Measurements from ENCODE around the gene PECR. TPM values are rescaled to one million over a fixed set of nuclear protein-coding genes. Genes with fewer than 3 reads are reported as not detected.
"Not testable (repeated sequence)": the region's sequence is repeated elsewhere in the genome, so short reads cannot be mapped to it uniquely, and the experiment has no call there.

PECR gene
- total RNA-seq, 1 donor from 2014 or later: 6.9 TPM

GRCh38 chr2:216104691-216105090 lies 23.1 kb upstream of the PECR start:
- no peak for DNase-seq (ENCODE audit: low read depth, low spot score)

DNA sequence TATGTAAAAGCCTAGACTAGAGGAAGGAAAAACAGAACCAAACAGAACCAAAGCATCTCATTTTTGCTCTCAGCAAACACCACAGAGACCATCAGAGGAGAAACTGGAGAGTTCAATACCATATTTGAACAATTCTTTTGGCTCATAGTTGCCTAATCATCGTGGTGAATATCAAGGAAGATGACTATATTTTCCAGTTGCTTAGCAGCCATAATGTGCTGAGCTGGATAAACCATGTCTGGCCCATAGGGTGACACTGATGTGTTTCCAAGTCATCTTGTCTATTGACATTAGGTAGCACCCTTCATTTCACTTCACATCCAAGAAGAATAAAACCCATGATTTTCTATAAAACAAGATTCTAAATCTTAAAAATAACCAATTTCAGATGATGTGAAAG lies 21.6 kb upstream of the PECR start:
- DNase-seq (ENCODE audit: low read depth, low spot score): no peak

DNA sequence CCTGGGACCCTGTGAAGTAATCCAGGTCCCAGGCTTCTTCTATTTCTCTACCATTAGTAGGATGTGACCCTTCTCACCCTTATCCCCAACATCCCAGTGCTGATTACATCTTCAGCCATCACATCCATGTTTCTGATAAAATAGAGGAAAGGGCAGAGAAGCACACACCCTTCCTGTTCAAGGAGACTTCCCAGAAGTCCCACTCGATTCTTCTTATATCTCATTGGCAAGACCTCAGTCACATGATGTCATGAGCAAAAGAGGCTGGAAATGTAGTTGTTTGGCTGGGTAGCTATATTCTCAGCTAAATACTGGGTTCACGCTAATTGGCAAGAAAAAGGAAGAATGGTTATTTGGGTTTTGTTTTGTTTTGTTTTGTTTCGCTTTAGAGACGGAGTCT lies 19.5 kb upstream of the PECR start:
- no peak for DNase-seq (ENCODE audit: low read depth, low spot score)

- DNase-seq (ENCODE audit: low read depth, low spot score): no peak
Observed at GRCh38 chr2:216098421-216099334, 17.1 kb upstream of the PECR start.

DNA sequence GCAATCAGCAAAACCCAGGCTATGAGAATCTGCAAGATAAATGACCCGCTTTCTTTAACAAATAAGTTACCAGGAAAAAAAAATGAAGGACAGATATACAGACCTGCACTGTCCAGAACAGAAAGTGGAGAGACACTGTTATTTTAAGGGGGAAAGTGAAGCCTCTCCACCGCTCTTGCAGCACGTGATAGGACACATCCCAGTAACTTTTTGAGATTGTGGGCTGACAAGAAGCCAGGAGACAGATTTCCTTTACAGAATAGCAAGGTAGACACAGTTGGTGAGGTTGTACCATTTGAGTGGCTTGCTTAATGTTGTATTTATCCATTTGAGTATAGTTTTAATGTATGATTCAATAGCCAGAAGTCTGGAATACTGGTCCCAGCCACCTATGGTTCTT lies 13.1 kb upstream of the PECR start:
- DNase-seq (ENCODE audit: low read depth, low spot score): no peak

DNA sequence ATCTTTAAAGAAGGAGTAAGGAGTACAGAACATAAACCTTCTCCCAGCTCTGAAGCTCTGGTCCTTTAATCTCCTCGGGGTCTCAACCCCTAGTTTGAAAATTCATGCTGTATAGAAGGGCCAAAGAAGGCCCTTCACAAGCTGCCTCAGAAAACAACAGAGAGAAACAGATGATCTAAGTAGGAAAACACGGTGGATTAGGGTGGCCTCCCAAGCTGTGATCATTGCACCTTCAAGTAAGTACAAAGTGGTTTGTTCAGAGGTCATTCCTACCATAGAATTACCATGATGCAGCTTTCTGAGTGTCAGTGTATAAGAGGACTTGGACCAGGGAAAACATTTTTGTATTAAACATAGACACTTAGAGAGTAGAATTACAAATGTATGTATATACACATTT lies 11.0 kb upstream of the PECR start:
- DNase-seq (ENCODE audit: low read depth, low spot score): no peak

DNA sequence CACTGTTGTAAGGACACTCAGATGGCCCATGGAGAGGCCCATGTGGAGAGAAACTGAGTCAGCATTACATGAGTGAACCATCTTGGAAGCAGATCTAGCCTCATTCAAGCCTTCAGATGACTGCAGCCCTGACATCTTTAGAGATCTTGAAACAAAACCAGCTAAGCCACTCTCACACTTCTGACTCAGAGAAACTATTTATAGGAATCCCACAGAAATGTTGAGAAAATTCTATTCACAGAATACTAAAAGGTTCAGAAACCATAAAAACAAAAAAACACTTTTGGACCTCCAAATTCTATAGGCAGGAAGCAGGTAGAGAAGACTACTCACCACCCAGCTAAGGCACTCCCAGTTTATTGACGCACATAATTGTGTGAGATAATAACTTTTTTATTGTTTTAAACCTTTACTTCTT lies 8.8 kb upstream of the PECR start:
- no peak for DNase-seq (ENCODE audit: low read depth, low spot score)

- no peak for DNase-seq (ENCODE audit: low read depth, low spot score)
Observed at GRCh38 chr2:216086207-216086893, 4.7 kb upstream of the PECR start.

DNA sequence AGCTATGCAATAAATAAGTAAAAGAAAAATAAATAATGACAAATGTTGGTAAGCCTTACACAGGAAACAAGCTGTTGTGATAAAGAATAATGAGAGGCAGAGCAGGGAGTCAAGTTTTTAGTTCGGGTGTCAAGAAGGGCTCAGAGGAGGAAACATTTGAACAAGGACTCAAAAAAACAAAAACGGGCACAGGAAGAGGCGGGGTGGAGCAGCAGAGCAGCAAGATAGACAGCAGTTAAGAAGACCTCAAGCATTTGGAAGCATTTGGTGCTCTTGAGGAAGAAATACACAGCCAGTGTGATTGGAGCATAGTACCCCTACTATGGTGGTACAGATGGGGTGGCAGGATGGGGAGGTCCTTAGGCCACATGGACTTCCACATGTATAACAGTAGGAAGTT lies 2.9 kb upstream of the PECR start:
- no peak for DNase-seq (ENCODE audit: low read depth, low spot score)

DNA sequence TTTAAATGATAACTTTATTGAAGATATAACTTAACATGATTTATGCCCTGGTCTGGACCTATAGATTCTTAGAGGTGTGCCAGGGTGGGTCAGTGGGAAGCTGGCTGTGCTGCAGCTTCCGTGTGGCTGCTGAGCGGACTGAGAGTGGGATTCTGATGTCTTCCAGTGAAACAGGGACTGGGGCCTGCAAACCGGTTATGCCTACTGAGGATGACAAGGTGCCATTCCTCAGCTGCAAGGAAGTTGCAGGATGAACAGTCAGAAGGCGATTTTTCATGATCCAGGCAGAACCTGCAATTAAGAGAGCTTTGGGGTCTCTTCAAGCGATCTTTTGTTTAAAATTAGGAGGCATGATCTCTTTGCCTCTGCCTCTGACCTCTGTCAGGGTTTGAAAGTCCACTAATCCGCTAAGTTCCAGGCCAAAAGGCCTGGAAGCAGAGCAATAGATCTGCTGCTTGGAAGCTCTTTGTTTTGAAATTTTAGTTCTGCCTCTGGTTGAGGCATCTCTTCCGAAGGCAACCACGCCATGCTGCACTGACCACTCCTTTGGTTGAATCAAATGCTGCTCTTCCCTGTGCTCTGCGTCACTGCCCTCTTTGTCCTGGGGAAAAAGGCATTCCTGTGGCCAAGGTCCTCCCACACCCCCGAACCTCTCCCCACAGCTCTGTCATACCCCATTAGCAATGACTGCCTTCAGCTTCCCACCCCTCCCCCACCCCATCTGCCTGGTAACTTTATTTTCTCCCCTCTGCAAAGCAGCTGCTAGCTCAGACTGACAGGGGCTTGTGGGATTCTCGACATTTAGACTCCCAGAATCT lies 2.1 kb upstream of the PECR start:
- DNase-seq (ENCODE audit: low read depth, low spot score): no peak

- no peak for DNase-seq (ENCODE audit: low read depth, low spot score)
Observed at GRCh38 chr2:216082805-216083204, 1.2 kb upstream of the PECR start.

DNA sequence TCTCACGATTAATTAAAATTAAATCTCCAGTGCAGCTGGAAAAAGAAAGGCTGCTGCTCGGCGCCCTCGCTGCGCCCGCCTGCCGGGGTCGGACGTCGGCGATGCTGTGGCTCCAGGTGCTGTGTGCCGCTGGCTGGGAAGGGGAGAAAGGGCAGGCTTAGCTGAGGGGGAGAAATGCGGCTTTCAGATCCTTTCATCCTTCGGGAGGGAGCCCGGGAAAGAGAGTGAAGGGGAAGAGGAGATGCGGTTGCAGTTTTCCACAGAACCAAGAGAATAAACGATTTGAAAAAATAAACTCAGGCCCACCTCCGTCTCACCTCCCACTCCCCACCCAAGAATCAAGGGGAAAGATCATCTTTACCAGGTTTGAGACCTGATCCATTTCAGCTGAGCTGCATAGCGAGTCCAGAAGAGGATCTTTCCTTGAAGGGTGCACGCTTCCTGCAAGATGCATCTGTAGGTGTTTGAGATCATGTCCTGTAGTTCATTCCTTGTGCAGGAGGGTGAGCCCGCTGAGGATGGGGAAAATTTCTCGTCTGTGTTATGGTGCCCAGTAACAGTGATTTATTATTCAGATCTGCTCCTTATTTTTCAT lies 605 bp upstream of the PECR start:
- DNase-seq (ENCODE audit: low read depth, low spot score): no peak

GRCh38 chr2:216081012-216081411 lies 597 bp downstream of the PECR start:
- no peak for DNase-seq (ENCODE audit: low read depth, low spot score)

GRCh38 chr2:216080048-216080447 lies 1.6 kb downstream of the PECR start:
- not testable (repeated sequence) for DNase-seq (ENCODE audit: low read depth, low spot score)

DNA sequence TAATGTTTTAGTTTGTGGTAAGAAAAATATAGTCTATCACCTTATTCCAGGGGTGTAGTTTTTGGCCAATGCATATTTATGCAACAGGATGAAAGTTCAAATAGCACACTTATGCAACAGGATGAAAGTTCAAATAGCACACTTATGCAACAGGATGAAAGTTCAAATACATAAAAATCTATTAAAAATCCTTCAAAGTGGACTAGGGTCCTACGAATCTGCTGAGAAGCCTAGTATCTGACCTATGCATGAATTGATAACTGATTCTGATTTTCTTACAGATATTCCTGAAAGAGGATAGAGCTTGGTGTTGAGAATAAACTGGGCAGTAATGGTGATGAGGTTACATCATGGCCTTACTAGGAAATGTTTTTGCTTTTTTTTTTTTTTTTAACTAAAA lies 2.8 kb downstream of the PECR start:
- DNase-seq (ENCODE audit: low read depth, low spot score): no peak

- no peak for DNase-seq (ENCODE audit: low read depth, low spot score)
Observed at GRCh38 chr2:216075510-216076485, 5.8 kb downstream of the PECR start.

- DNase-seq (ENCODE audit: low read depth, low spot score): no peak
Observed at GRCh38 chr2:216074794-216075193, 6.8 kb downstream of the PECR start.

DNA sequence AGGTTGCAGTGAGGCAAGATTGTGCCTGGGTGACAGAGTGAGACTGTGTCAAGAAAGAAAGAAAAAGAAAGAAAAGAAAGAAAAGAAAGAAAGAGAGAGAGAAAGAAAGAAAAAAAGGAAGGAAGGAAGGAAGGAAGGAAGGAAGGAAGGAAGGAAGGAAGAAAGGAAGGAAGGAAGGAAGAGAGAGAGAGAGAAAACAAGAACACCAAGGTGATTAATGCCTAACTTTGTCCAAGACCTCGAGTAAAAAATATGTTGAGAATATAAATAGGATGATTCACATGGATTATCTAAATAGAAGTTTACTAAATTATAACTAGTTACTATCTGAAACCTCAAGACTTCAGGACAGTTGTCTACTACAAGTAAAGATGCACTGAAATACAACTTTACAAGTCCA lies 7.2 kb downstream of the PECR start:
- no peak for DNase-seq (ENCODE audit: low read depth, low spot score)

DNA sequence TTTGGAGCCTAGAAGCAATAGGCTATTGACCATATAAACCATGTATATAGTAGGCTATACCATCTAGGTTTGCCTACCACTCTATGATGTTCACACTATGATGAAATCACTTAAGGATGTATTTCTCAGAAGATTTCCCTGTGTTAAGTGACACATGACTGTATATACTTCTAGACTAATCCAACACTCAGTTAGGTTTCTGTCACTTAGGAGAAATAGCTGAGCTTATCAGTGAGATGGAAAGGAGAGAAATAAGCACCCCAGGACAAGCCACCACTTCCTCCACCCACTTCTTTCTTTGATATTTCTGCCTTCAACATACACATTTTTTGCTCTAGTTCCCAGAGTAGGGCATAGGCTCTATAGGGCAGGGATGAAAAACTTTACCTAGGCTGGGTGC lies 7.8 kb downstream of the PECR start:
- no peak for DNase-seq (ENCODE audit: low read depth, low spot score)

DNA sequence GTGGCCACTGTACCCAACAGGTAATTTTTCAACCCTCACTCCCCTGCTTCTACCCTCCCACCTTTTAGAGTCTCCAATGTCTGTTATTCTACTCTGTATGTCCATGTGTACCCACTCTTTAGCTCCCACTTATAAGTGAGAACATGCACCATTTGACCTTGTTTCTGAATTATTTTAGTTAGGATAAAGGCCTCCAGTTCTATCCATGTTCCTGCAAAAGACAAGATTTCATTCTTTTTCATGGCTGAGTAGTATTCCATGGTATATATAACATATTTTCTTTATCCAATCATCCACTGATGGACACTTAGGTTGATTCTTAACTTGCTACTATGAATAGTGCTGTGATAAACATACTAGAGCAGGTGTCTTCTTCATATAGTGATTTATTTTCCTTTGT lies 9.1 kb downstream of the PECR start:
- no peak for DNase-seq (ENCODE audit: low read depth, low spot score)
